ENCODE data around the gene PRXL2A. TPM values are rescaled to one million over a fixed set of nuclear protein-coding genes. Genes with fewer than 3 reads are reported as not detected.

The PRXL2A gene
- total and polyA plus RNA-seq, 3 donors from 2014 or later: 102 to 106 (median 104) TPM

- Histone ChIP-seq H3K36me3 (ENCODE audit: low read depth, missing control alignments) (no peaks in the 10 kb centered on the region), H3K4me1 (peaks cover 69% of the 10 kb centered on the region), H3K27ac (peak overlapping the region; percentile 57 to 86), H3K9me3 (no peaks in the 10 kb centered on the region), H3K27me3 (no peaks in the 10 kb centered on the region), H3K4me3 (no peak overlapping the region)
- WGBS, 2 donors: 53% methylated on average over 7 of the region's 7 CpGs
- intact Hi-C loops (cut with DNase I; ENCODE audit: low total_unique reads): no loop called here
- DNase-seq: no peak
- TF ChIP-seq CTCF (IDR thresholded peaks at IDR 0.05): no peak
These were observed 60.6 kb downstream of the PRXL2A start for GRCh38 chr10:80468806-80469421.

- no peak overlapping the region for H3K4me3 ChIP-seq
- no peaks in the 10 kb centered on the region for H3K9me3 ChIP-seq
- WGBS, 2 donors: 93 to 95% methylated on average over 3 of the region's 3 CpGs
- TF ChIP-seq POLR2A (IDR thresholded peaks at IDR 0.05): no peak
- TF ChIP-seq CTCF (IDR thresholded peaks at IDR 0.05): no peak
- no peak for DNase-seq
- intact Hi-C loops (cut with DNase I; ENCODE audit: low total_unique reads): no loop called here
- peaks cover 67% of the 10 kb centered on the region for H3K4me1 ChIP-seq
- no peaks in the 10 kb centered on the region for H3K36me3 ChIP-seq (ENCODE audit: low read depth, missing control alignments)
- H3K27ac ChIP-seq: peak overlapping the region in 1 of 2 donors; percentile 55
- H3K27me3 ChIP-seq: no peaks in the 10 kb centered on the region
These were observed 61.9 kb downstream of the PRXL2A start for GRCh38 chr10:80470266-80470665.

- H3K9me3 ChIP-seq: no peaks in the 10 kb centered on the region
- no peak for DNase-seq
- peak overlapping the region; percentile 4 to 55 for H3K27ac ChIP-seq
- H3K27me3 ChIP-seq: no peaks in the 10 kb centered on the region
- TF ChIP-seq CTCF (IDR thresholded peaks at IDR 0.05): no peak
- TF ChIP-seq POLR2A (IDR thresholded peaks at IDR 0.05): no peak
- WGBS, 2 donors: 72 to 89% methylated on average over 2 to 3 of the region's 3 CpGs
- no peak overlapping the region for H3K4me3 ChIP-seq
- H3K36me3 ChIP-seq (ENCODE audit: low read depth, missing control alignments): no peaks in the 10 kb centered on the region
- peaks cover 64% of the 10 kb centered on the region for H3K4me1 ChIP-seq
- intact Hi-C loops (cut with DNase I; ENCODE audit: low total_unique reads): no loop called here
These were observed 62.6 kb downstream of the PRXL2A start for GRCh38 chr10:80471001-80471400.

- no peaks in the 10 kb centered on the region for H3K36me3 ChIP-seq (ENCODE audit: low read depth, missing control alignments)
- 70 to 74% methylated on average over 4 of the region's 4 CpGs for WGBS, 2 donors
- H3K4me3 ChIP-seq: no peak overlapping the region
- H3K9me3 ChIP-seq: no peaks in the 10 kb centered on the region
- no peaks in the 10 kb centered on the region for H3K27me3 ChIP-seq
- H3K4me1 ChIP-seq: peaks cover 57% of the 10 kb centered on the region
- TF ChIP-seq CTCF (IDR thresholded peaks at IDR 0.05): no peak
- no peak for TF ChIP-seq POLR2A (IDR thresholded peaks at IDR 0.05)
- H3K27ac ChIP-seq: peak overlapping the region; percentile 4 to 64
- intact Hi-C loops (cut with DNase I; ENCODE audit: low total_unique reads): no loop called here
- no peak for DNase-seq
These were observed 63.4 kb downstream of the PRXL2A start for GRCh38 chr10:80471715-80472233.
